Embryonic facial prominence (tissue), 1 donor: ENCODE results near the gene OCRL.
"Not testable (repeated sequence)": the region's sequence is repeated elsewhere in the genome, so short reads cannot be mapped to it uniquely, and the experiment has no call there.

Experiments used
- DNase-seq: peaks from one replicate; pipeline ENCODE4 v3.0.0-alpha.2; 2016; ENCODE audit errors: extremely low spot score

The OCRL gene

DNA sequence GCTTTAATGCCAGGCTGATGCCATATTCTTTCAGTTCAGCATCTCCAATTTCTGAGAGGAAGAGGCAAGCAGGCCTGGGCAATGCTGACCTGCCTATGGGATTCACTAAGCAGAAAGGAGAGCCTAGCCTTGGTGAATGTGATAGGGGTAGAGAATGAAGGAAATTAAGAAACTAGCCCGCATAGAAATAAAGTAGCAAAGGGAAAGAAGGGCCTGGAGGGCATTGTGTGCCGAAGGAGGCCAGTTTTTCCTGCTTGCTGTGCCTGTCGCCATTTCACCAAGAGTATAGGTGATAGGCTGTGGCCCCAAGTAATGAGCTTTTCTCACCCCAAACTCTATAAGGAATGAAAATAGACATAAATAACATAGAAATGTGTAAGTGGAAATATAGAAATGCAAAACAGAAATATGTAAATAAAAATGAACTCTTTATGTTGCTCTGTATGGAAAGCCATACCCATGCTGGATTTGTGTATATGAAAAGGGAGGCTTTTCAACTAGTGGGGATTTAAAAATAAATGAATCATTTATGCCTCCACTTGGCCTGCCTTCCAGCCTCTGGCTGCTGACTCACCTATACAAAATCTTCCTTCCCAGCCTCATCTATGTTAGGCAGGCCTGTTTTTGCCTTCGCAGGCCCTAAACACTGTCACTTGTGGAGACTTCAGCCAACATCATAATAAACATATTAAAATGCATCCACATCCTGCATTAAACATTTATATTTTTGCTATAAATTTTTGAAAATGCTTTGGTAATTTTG, 5.1 kb upstream of the OCRL start:
- DNase-seq = no peak

DNA sequence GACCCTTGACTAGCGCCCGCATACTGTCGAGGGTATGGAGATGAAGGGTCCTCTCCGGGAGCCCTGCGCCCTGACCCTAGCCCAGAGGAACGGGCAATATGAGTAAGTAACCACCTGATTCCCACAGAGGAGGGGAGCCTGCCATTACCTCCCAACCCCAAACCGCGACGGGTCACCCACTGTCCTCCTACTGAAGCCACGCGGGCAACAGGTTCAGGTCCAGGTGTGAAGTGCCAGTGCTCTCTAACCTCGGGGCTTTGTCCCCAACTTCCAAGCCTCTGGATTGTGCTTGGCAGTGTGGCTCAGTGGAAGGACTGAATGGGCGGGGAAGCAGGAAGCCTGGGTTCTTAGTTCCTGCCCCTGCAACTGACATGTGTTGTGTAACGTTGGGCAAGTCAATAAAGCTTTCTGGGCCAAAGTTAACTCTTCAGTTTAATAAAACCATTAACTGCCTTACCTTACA, 694 bp downstream of the OCRL start:
- no peak for DNase-seq

GRCh38 chrX:129544780-129545179, 4.7 kb downstream of the OCRL start:
- DNase-seq = no peak

DNA sequence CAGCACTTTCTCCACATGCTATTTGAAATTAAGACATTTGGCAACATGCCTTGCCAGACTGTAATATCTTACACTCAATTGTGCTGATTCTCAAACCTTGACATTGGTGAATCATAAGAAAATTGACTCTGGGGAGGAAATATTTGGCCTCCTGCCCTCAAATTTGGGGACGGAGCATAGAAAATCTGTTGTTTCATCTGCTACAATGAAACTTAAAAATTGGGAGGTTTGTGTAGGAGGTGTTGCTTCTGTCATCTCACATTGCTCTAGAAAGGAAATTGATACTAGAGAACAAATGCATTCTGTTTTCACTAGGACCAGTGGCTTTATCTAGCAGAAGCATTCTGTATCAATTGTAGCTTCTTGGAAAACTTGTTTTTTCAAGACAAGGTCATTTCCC, 5.3 kb downstream of the OCRL start:
- no peak for DNase-seq

DNA sequence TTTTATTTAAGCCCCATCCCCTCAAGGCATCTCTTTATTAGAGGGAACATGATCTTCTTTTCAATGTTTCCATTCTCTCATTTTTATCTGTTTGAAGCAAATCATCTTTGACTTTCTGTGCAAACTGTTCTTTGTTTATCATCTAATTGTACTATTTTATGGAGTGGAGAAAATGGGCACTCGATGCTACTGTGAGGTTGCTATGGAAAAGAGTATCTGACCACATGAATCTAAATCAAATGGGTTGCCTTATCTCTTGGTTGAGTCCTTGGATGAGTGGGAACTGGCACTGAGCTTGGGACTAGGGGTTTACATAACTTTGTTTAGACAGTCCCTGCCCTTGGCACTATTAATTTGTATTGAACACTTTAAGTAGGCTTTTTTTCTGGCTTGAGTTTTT, 9.1 kb downstream of the OCRL start:
- no peak for DNase-seq

GRCh38 chrX:129553619-129554288, 13.7 kb downstream of the OCRL start:
- no peak for DNase-seq

DNA sequence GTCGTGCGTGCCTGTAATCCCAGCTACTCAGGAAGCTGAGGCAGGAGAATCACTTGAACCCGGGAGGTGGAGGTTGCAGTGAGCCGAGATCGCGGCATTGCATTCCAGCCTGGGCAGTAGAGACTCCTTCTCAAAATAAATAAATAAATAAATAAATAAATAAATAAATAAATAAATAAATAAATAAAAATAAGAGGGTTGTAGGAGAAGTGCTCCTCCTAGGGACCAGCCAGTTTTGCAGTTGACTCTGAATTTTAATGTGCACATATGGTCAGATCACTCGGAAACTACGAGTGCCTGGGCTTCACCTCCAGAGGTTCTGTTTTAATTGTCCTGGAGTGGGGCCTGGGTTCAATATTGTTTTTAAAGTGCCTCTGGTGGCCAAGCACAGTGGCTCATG, 14.8 kb downstream of the OCRL start:
- DNase-seq = not testable (repeated sequence)

DNA sequence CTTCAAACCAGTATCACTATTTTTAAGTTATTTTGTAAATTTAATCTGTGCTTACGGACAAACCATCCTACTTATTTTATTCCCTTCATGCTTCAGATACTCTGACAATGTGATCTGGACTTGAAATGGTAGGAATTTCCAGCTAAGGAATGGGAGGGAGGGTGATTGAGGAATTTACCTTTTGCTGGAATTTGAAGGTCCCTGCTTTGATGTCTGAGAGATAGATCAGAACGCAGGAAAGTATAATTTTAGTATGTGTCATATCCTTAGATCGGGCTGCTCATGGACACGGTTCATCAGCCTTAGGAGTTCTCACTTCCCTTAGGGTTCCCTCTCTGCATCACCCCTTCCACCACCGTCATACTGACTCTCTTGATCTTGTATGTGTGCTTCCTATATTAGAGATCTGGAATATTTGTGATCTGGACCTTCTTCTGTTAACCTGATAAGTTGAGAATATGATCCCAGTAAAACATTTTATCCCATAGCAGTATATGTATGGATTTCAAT, 16.8 kb downstream of the OCRL start:
- DNase-seq = no peak

DNA sequence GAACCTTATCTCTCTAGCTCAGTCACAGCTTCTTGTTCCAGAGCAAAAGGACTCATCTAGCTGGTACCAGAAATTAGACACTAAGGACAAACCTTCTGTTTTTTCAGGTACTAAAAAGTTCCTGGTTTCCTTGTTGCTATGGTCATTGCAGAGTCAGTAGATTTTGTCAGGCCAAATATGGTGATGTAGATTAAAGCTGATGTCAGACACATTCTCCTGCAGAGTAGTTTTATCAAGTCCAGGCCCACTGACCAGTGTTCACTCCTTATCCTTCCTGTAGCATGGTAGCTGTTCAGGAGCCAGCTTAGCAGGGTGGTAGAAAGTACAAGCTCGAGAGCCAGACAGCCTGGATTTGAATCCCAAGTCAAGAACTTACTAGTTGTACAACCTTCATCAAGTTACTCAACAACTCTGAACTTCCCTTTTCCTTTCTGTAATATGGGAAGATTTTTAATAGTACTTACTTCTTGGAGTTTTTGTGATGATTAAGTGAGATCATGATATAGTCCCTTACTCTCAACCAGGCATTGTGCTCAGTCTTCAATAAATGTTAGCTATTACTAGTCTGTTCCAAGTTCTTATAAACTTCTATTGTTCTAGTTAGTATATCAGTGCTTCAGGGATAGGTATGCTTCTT, 17.9 kb downstream of the OCRL start:
- DNase-seq = no peak

DNA sequence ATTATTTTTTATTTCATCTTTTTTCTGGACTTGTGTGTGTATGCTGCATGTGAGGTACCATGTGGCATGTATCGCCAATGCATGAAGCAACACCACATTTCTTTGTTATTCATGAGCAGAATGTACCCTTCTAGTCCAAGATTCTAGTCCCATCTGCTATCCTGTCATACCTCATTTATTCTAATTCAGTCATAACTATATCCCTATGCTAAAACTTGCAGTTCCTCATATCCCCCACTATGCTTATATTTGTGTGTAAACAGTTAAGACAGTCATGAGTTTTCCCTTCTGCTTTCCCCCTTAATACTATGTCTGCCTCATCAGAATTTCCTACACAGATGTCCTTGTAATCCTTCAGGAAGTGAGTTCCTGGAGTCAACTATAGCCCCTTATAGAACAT, 19.7 kb downstream of the OCRL start:
- no peak for DNase-seq

DNA sequence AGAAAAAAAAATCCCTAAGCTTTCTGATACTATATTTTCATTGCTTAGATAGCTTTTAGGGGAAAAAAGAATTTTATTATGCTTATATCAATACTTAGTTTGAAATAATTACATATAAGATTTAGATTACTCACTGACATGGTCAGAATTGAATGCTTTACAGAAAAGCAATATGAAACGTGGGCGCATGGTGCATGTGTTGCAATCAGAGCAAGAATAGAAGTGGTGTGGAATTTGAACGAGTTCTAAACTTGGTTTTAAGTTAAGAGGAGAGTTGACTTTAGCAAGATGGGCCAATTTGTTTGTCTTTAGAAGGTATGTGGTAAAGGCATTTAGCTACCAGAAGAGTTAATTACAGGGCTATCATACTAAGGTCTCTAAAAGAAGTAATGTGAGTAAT, 21.4 kb downstream of the OCRL start:
- no peak for DNase-seq

DNA sequence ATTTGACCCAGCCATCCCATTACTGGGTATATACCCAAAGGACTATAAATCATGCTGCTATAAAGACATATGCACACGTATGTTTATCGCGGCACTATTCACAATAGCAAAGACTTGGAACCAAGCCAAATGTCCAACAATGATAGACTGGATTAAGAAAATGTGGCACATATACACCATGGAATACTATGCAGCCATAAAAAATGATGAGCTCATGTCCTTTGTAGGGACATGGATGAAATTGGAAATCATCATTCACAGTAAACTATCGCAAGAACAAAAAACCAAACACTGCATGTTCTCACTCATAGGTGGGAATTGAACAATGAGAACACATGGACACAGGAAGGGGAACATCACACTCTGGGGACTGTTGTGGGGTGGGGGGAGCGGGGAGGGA, 24.3 kb downstream of the OCRL start:
- DNase-seq = not testable (repeated sequence)

- DNase-seq = no peak
These were observed 25.1 kb downstream of the OCRL start for GRCh38 chrX:129565046-129565650.

DNA sequence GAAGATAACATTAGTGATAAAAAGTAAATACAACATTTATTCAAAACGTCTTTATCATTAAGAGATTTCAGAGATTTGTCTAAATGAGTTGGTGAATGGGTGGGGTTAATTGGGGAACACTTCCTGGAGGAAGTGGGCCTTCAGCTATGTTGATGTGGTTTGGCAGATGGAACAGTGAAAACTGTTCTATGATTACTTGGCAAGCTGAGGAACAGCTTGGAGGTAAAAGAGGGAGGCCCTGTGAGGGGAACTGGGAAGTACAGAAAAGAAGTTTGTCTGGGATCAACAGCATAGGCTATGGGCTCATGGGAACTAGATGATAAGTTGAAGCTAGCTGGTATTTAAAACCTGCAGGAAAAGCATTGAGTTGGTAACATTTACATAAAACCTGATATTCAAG, 26.0 kb downstream of the OCRL start:
- DNase-seq = no peak

DNA sequence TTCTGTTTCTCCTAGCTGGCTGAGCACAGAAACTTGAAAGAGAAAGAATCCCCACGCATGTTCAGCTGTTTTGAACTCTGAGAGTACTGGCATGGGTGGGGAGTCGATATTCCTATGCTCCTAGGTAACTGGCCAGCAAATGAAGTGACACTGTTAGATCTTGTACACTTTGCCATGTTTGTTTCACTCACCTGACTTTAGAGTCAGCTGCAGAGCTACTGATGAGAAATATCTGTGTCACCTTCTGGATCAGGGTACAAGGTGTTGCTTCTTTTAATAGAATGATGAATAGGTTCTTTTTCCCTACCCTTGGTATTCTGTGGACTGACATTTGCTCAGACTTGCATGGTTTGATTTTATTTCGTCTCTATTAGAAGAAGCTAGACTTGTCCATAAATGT, 28.3 kb downstream of the OCRL start:
- DNase-seq = no peak

DNA sequence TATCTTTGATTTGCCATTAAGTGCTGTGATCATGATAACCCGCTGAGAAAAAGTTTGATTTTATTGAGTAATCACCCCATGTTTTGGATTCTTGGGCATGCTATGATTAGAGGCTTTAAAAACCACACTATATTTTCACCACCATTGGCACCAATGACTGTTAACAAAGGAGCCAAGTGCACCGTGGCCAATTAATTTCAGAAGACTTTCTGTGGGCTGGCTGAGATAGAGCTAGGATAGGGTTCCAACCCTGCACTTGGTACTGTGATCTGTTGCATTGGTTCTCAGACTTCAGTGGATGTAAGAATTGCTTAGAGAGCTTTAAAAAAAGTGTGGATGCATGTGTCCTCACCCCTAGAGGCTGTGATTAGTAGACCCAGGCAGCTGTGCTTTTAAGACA, 32.4 kb downstream of the OCRL start:
- DNase-seq = no peak

GRCh38 chrX:129573652-129574051, 33.6 kb downstream of the OCRL start:
- not testable (repeated sequence) for DNase-seq

DNA sequence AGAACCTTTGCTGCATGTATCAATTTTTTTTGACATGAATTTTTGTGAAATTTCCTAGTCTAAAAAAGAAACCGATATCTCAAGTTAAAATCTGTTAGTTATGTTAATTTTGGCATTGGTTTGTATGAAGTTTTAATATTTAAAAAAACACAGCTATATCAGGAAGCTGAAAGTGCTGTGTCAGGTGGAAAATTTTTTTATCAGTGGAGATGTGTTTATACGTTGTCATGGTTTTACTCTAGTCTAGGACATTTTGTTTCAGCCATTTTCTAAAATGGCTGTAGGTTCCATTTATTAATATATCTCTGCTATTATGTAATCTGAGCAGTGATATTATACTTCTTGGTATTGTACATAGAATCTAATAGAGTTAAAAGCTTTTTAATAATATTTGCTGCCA, 34.2 kb downstream of the OCRL start:
- no peak for DNase-seq

DNA sequence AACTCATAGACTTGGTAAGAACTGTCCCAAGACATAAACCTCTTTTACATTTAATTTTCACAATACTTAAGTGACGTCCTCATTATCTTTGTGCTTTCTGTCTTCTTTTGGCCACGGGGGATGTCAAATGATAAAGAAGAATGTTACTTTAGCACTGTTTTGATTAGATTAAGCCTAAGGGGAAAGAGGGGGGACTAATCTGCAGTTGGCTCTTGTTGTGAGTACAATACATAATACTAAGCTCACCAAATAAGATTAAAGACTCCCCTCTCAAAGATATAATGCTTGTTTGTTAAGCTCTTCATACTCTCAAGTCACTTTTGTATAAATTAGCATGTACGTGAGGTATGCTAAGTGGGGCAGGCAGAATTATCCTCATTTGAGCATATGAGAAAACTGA, 36.5 kb downstream of the OCRL start:
- DNase-seq = no peak

- no peak for DNase-seq
These were observed 37.4 kb downstream of the OCRL start for GRCh38 chrX:129577473-129577872.

GRCh38 chrX:129577877-129578276, 37.8 kb downstream of the OCRL start:
- no peak for DNase-seq

DNA sequence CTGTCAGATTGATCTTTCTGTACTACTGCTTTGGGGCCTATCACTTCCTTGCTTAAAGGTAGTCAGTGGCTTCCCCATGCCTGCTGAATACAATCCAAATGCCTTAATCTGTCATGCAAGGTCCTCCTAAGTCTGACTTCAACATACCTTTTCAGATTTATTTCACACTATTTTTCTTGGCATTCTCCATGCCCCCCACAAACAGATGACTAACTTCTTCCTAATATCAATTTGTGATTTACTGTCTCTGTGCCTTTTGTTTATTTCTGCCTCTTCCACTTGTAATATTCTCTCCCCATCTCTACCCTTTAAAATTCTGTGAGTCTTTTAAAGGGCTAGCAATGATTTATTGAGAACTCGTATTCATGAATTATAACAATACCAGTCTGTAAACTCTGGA, 41.8 kb downstream of the OCRL start:
- no peak for DNase-seq
